SK-N-MC (cell line): Measurements from ENCODE around the gene ADGRL3.

Source experiments
- EZH2 ChIP-seq: fragments of 200-600 bp; sonication (generic); IDR thresholded peaks from one replicate; pipeline ENCODE4 v1.6.1; 2017; ENCODE audit warnings: antibody characterized with exemption
- POLR2AphosphoS5 ChIP-seq: IDR thresholded peaks from 2 replicates; pipeline ENCODE4 v1.6.1; 2012; ENCODE audit warnings: mild to moderate bottlenecking, low read depth, low read length, borderline replicate concordance

DNA sequence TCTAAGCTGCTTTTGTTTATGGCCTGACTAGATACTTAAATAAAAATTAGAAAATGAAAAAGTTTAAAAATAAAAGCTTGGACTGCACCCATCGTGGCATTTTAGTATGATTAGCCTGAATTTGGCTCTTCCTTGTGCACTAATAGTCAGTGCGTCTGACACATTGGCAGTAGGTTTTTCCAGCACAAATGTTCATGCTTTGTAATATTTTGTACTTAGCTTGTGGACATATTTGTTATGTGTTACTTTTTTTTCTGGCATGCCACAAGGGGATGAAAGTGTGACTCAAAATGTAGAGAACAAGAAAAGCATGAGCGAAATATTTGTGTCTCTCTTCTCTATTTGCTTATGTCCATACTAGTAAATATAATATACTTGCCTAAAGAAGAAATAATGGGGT lies 359.3 kb downstream of the ADGRL3 start:
- TF ChIP-seq EZH2 (no peak), POLR2AphosphoS5 (no peak)
